Erythroblast (primary cell): ENCODE measurements around the gene KIAA1549.

Experiments
- DNase-seq, 2 experiments: peaks; one replicate each; lab custom pipeline; 2025; lab: John Stamatoyannopoulos, UW
- GATA1 ChIP-seq: IDR thresholded peaks from 2 replicates; pipeline ENCODE4 v1.6.1; 2011; ENCODE audit warnings: low read depth, mild to moderate bottlenecking, control low read depth, low read length, moderate library complexity
- POLR2A ChIP-seq: IDR thresholded peaks from 2 replicates; pipeline ENCODE4 v1.6.1; 2011; ENCODE audit warnings: mild to moderate bottlenecking, low read length

The KIAA1549 gene

DNA sequence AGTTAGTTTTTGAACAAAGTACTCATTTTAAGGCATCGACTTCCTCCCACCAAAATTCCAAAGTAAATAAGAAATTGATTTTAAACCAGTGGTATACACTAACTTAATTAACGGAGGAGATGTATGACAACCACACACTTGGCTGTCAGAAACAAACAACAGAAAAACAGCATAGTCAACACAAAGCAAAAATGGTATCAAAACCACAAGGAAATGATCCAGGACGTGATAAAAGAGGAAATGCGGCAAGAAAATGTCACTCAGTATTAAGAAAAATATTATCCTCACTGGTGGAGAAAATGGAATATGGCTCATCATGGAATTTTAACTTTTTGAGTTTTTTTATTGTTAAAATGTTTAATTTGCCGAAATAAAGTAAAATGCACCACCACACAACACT is 17.5 kb downstream of the KIAA1549 start:
- no peak for TF ChIP-seq POLR2A
- DNase-seq = no peak

- DNase-seq = no peak
- TF ChIP-seq POLR2A (no peak), GATA1 (no peak)
Observed at GRCh38 chr7:138962561-138963270, 18.5 kb downstream of the KIAA1549 start.

DNA sequence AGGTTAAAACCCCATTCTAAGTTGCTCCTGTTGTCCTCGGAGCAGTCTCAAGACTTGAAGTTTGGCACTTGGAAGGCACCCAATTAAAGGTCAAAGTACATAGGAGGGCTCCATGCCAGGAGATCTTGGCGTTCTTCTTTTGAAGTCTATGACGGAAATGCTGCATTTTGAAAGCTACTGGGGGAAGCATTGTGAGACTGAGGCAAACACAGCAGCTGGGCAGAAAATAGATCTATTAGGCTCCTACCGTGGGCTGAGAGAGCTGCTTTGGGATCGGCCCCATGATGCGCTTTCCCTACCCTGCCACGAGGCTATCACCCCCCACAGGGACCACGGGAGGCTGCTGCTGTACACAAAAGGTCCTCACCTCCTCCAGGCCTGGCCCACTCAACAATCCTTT is 20.0 kb downstream of the KIAA1549 start:
- TF ChIP-seq GATA1 = no peak
- TF ChIP-seq POLR2A = no peak
- DNase-seq = no peak

- DNase-seq = no peak
- TF ChIP-seq GATA1 (no peak), POLR2A (no peak)
Observed at GRCh38 chr7:138958391-138958956, 22.7 kb downstream of the KIAA1549 start.

DNA sequence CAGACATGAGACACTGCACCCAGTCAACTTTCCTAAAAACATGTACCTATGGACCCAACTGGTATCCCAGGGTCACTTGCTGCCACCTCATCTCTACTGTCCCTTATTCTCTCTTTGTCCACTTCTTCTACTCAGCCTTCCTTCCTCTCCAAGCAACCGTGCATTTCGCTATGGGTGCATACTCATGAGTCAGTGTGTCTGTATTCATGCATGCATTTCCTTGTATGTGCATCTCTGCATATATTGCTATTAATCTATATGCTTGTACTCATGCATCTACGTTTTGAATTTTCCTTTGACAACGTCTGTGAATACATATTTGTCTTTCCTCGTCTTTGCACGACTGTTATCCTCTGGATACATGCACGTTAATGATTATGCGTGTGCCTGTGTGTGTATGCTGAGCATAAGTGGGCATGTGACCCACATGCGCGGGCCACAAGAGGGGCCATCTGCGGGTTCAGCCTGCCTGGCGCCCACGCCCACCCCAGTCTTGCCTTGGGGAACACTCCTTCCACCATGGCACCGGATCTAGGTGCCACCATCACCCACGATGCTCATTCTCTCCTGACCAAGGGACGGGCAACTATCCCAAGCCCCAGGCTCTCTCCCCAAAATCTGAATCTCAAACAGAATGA is 23.3 kb downstream of the KIAA1549 start:
- TF ChIP-seq POLR2A = no peak
- TF ChIP-seq GATA1 = no peak
- DNase-seq = no peak

GRCh38 chr7:138957217-138957616 is 24.0 kb downstream of the KIAA1549 start:
- TF ChIP-seq POLR2A (no peak), GATA1 (no peak)
- no peak for DNase-seq

- TF ChIP-seq POLR2A = no peak
- no peak for TF ChIP-seq GATA1
- DNase-seq = no peak
Observed at GRCh38 chr7:138954545-138955475, 26.4 kb downstream of the KIAA1549 start.

GRCh38 chr7:138952791-138953190 is 28.4 kb downstream of the KIAA1549 start:
- no peak for TF ChIP-seq GATA1
- TF ChIP-seq POLR2A = no peak
- DNase-seq = no peak

DNA sequence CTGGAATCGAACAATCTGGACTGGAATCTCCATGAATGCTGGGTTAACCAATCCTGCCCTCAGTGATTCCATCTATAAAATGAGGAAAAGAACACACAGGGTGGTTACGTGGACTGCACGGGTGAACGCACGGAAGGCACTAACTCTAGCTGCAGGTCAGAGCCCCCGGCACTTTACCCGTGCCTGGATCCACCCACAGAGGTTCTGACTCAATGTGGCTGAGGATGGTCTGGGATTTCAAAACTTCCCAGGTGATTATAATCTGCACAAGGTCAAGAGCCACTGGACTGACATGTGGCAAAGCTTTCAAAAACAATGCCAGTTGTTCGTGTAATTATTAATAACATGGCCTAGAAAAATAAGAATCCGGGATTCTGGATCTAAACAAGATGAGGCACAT is 29.2 kb downstream of the KIAA1549 start:
- DNase-seq = no peak

DNA sequence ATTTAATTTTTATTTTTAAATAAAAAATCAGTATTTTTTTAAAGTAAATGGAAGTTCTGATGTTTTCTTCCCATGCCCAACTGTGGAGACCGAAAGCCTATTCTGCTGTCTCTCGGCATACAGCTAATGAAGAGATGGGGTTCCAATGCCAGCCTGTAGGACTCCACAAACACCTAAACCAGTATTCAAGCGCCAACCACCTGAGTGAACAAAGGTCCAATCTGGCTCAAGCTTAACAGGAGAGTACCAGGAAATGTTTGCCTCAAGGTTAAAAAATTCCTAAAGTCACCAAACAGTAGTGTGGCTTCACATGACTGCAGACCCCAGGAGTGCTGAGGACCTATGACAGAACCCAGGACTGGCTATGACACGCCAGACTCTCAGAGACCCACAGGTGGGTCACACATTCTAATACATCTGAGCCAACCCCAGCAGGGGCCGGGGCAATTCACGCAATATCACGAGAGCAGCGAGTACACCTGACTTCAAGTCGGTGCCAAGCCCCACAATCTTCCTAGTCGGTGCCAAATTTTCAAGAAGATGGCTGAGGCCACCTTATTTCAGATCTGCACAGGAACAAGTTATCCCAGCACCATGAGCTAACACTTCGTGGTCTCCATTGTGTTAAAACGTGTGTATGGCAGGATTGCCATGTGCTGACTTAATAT is 31.6 kb downstream of the KIAA1549 start:
- no peak for TF ChIP-seq GATA1
- TF ChIP-seq POLR2A = no peak
- no peak for DNase-seq

More for the DNA sequence above, 29.2 kb downstream of the KIAA1549 start:
- TF ChIP-seq POLR2A = no peak
- no peak for TF ChIP-seq GATA1

DNA sequence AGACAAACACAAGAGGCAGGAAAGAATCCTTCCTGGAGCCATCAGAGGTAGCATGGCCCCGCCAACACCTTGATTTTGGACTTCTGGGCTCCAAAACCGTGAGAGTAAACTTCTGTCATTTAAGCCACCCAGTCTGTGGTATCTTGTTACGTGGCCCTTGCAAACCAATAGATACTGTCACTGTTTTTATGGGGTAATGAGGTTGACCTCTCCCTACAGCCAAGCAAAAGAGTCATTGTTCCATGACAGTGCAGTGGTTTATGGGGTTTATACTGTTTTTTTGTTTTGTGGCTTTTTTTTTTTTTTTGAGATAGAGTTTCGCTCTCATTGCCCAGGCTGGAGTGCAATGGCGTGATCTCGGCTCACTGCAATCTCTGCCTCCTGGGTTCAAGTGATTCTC is 32.8 kb downstream of the KIAA1549 start:
- TF ChIP-seq POLR2A (no peak), GATA1 (no peak)
- DNase-seq = no peak

DNA sequence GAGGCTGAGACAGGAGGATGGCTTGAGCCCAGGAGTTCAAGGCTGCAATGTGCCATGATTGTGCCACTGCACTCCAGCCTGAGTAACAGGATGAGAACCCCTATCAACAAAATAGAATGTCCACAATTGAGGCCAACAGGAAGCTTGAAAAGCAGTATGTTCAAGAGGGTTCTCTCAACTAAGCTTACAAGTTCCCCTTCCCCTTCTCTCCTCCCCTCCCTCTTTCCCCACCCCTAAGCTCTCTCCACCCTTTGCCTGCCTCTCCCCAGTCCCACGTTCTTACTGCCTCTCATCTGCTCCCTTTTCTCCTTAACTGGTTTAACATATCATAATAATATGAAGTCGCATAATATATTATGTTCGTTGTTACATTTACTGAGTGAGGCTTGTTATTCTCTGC is 35.4 kb downstream of the KIAA1549 start:
- TF ChIP-seq GATA1 (no peak), POLR2A (no peak)
- DNase-seq = no peak

- no peak for DNase-seq
- TF ChIP-seq POLR2A (no peak), GATA1 (no peak)
Observed at GRCh38 chr7:138945154-138945553, 36.0 kb downstream of the KIAA1549 start.
